Caco-2 (cell line): ENCODE data around the gene GSTO1. TPM values are rescaled to one million over a fixed set of nuclear protein-coding genes. Genes with fewer than 3 reads are reported as not detected.
A peak's percentile ranks its signal among the peaks of the same experiment; 100 is the strongest.

Experiments
- BruUV-seq: library from RNA; stranded (reverse); fragments of 400-500 nt; replicated peaks from 2 replicates; lab custom pipeline; 2021; lab: Mats Ljungman, UMichigan
- CTCF ChIA-PET: fragments of 300-600 bp; sonication (Branson Sonifier 250); formaldehyde crosslinking; loops from one replicate; lab custom pipeline; 2022; ENCODE audit warnings: antibody characterized with exemption; lab: Charles Lee
- POLR2A ChIA-PET: fragments of 300-600 bp; sonication (Branson Sonifier 250); formaldehyde crosslinking; loops from one replicate; lab custom pipeline; 2022; ENCODE audit warnings: antibody characterized with exemption; lab: Charles Lee
- DNase-seq, 2 experiments: peaks; one replicate each; pipeline versions ENCODE4 v3.0.0 to v3.0.0-alpha.2; 2020 to 2022
- H3K27me3 ChIP-seq: replicated peaks from 2 replicates; pipeline ENCODE4 v1.6.0; 2011; ENCODE audit warnings: low read length; ENCODE audit not compliant: control insufficient read depth, insufficient read depth
- H3K36me3 ChIP-seq: 2 replicates; pipeline ENCODE4 v1.5.1; 2011; ENCODE audit warnings: low read length; ENCODE audit not compliant: control insufficient read depth, insufficient read depth
- H3K4me1 ChIP-seq: fragments of 250-450 bp; sonication (Bioruptor Pico); 2 replicates; pipeline ENCODE4 v1.5.1; 2020; ENCODE audit warnings: mild to moderate bottlenecking
- H3K4me3 ChIP-seq: 2 replicates; pipeline ENCODE4 v1.5.1; 2011; ENCODE audit warnings: low read depth, mild to moderate bottlenecking, control low read depth, low read length
- H3K9me3 ChIP-seq: fragments of 250-450 bp; sonication (Bioruptor Pico); 2 replicates; pipeline ENCODE4 v1.5.1; 2020; ENCODE audit warnings: mild to moderate bottlenecking, moderate library complexity
- H3K27ac Mint-ChIP-seq: one replicate; pipeline ENCODE4 v1.8.0; 2022; ENCODE audit warnings: mixed read lengths; ENCODE audit not compliant: unreplicated experiment
- H3K27me3 Mint-ChIP-seq: one replicate; pipeline ENCODE4 v1.8.0; 2022; ENCODE audit warnings: mixed read lengths; ENCODE audit not compliant: insufficient read depth, unreplicated experiment
- H3K36me3 Mint-ChIP-seq: one replicate; pipeline ENCODE4 v1.8.0; 2022; ENCODE audit warnings: mild to moderate bottlenecking, mixed read lengths; ENCODE audit not compliant: insufficient read depth, unreplicated experiment
- H3K4me1 Mint-ChIP-seq: one replicate; pipeline ENCODE4 v1.8.0; 2022; ENCODE audit warnings: low read depth, mixed read lengths; ENCODE audit not compliant: unreplicated experiment
- H3K4me3 Mint-ChIP-seq: one replicate; pipeline ENCODE4 v1.8.0; 2022; ENCODE audit warnings: mild to moderate bottlenecking, moderate library complexity, mixed read lengths; ENCODE audit not compliant: unreplicated experiment
- H3K9me3 Mint-ChIP-seq: one replicate; pipeline ENCODE4 v1.8.0; 2022; ENCODE audit warnings: mixed read lengths; ENCODE audit not compliant: unreplicated experiment
- intact Hi-C: fragments of 100-400 bp; cut with micrococcal nuclease; formaldehyde crosslinking; loops from one replicate; pipeline ENCODE4 v1.10.0; 2022; ENCODE audit not compliant: unreplicated experiment
- total RNA-seq: library from RNA; stranded (reverse); gene quantifications from 2 replicates; pipeline ENCODE4 v1.2.3, GENCODE V29; 2022
- TF ChIP-seq, protein P1 (sequence below), 2 experiments: fragments of 200-600 bp in 1 of 2; IDR thresholded peaks; 1 replicate in 1 of 2; 2 replicates in 1 of 2; pipeline versions ENCODE4 v1.5.1 to v1.8.0; 2011 to 2022; ENCODE audit warnings: antibody characterized with exemption in 1 of 2, control low read depth in 1 of 2, inconsistent platforms in 1 of 2, low read depth in 1 of 2, low read length in 1 of 2, mild to moderate bottlenecking in 1 of 2, moderate library complexity in 1 of 2; ENCODE audit not compliant: insufficient read depth in 1 of 2, severe bottlenecking in 1 of 2, unreplicated experiment in 1 of 2

GSTO1 gene
- total RNA-seq, 1 experiment from 2014 or later = 167 TPM

DNA sequence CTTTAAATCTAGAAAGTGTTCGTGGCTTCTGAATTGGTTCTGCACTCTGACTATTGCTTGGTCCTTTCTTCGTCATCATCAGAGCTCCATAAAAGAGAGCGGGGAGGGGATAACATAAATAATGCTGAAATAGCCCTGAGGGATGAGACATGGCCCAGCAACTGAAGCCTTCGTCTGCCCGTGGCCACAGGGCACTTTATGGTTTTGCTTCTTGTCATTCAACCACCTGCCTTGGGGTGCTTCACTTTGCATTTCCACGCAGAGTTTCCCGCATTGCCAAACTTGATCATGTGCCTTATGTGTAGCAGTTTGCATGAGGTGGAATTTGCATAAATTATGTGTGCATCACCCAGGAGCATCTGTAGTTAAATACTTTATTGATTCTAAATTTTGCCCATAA lies 30.2 kb downstream of the GSTO1 start:
- Mint-ChIP-seq H3K27ac (no peak overlapping the region), H3K36me3 (no peaks in the 10 kb centered on the region), H3K4me3 (no peak overlapping the region), H3K4me1 (peaks cover 7% of the 10 kb centered on the region), H3K9me3 (no peaks in the 10 kb centered on the region), H3K27me3 (no peaks in the 10 kb centered on the region)
- Histone ChIP-seq H3K27me3 (no peaks in the 10 kb centered on the region), H3K36me3 (no peaks in the 10 kb centered on the region), H3K9me3 (no peaks in the 10 kb centered on the region), H3K4me1 (peaks cover 13% of the 10 kb centered on the region), H3K4me3 (no peak overlapping the region)
- DNase-seq = no peak
- BruUV-seq = no TSS peak
- TF ChIP-seq, protein P1, sequence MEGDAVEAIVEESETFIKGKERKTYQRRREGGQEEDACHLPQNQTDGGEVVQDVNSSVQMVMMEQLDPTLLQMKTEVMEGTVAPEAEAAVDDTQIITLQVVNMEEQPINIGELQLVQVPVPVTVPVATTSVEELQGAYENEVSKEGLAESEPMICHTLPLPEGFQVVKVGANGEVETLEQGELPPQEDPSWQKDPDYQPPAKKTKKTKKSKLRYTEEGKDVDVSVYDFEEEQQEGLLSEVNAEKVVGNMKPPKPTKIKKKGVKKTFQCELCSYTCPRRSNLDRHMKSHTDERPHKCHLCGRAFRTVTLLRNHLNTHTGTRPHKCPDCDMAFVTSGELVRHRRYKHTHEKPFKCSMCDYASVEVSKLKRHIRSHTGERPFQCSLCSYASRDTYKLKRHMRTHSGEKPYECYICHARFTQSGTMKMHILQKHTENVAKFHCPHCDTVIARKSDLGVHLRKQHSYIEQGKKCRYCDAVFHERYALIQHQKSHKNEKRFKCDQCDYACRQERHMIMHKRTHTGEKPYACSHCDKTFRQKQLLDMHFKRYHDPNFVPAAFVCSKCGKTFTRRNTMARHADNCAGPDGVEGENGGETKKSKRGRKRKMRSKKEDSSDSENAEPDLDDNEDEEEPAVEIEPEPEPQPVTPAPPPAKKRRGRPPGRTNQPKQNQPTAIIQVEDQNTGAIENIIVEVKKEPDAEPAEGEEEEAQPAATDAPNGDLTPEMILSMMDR (IDR thresholded peaks at IDR 0.05; ENCODE audit: insufficient read depth in 1 of 2, low read depth in 1 of 2, low read length in 1 of 2, severe bottlenecking in 1 of 2, unreplicated experiment in 1 of 2) = no peak
- intact Hi-C loops = no loop called here
- POLR2A ChIA-PET = no interaction called here
- CTCF ChIA-PET = no interaction called here

DNA sequence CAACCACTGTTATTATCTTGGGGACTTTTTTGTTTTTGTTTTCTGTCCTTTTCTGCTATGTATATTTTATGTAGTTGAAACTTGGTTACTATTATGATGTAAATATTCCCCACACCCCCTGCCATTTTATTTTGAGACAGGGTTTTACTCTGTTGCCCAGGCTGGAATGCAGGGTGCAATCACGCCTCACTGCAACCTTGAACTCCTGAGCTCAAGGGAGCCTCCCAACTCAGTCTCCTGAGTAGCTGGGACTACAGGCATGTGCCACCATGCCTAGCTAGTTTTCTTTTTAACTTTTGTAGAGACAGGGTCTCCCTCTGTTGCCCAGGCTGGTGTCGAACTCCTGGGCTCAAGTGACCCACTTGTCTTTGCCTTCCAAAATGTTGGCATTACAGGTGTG lies 32.2 kb downstream of the GSTO1 start:
- POLR2A ChIA-PET = no interaction called here
- peaks cover 13% of the 10 kb centered on the region for H3K4me1 ChIP-seq
- H3K4me1 Mint-ChIP-seq = peaks cover 7% of the 10 kb centered on the region
- BruUV-seq = no TSS peak
- intact Hi-C loops = no loop called here
- H3K9me3 ChIP-seq = no peaks in the 10 kb centered on the region
- no peak overlapping the region for H3K4me3 Mint-ChIP-seq
- TF ChIP-seq, protein P1 (IDR thresholded peaks at IDR 0.05; ENCODE audit: insufficient read depth in 1 of 2, low read depth in 1 of 2, low read length in 1 of 2, severe bottlenecking in 1 of 2, unreplicated experiment in 1 of 2) = no peak
- CTCF ChIA-PET = no interaction called here
- H3K27ac Mint-ChIP-seq = no peak overlapping the region
- H3K27me3 Mint-ChIP-seq = no peaks in the 10 kb centered on the region
- H3K27me3 ChIP-seq = no peaks in the 10 kb centered on the region
- H3K36me3 ChIP-seq = no peaks in the 10 kb centered on the region
- H3K9me3 Mint-ChIP-seq = no peaks in the 10 kb centered on the region
- no peaks in the 10 kb centered on the region for H3K36me3 Mint-ChIP-seq
- DNase-seq = no peak
- no peak overlapping the region for H3K4me3 ChIP-seq

DNA sequence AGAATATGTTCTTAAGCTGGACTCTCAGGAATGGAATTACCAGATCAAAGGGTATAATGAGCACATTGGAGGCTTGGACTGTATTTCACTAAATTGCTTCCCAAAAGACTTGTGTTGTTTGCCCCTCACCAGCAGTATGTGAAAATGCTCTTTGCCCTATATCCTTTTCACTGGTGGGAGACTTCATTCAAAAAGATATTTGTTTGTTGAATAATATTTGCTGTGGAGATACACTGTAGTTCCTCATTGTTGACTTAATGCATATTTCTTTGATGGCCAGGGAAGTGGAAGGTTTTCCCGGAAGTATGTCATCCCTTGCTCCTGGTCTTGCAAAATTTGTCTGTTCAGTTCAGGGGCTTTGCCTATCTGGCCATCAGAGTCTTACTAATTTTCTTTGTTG lies 33.7 kb downstream of the GSTO1 start:
- POLR2A ChIA-PET = no interaction called here
- DNase-seq = peak in 1 of 2 experiments; percentile 24

More for the DNA sequence above, 33.7 kb downstream of the GSTO1 start:
- Mint-ChIP-seq H3K9me3 (no peaks in the 10 kb centered on the region), H3K4me3 (no peak overlapping the region), H3K36me3 (no peaks in the 10 kb centered on the region), H3K27ac (no peak overlapping the region), H3K27me3 (peaks cover 3% of the 10 kb centered on the region), H3K4me1 (peaks cover 7% of the 10 kb centered on the region)
- Histone ChIP-seq H3K4me3 (no peak overlapping the region), H3K4me1 (peaks cover 13% of the 10 kb centered on the region), H3K9me3 (no peaks in the 10 kb centered on the region), H3K36me3 (no peaks in the 10 kb centered on the region), H3K27me3 (no peaks in the 10 kb centered on the region)
- CTCF ChIA-PET = no interaction called here
- BruUV-seq = no TSS peak
- TF ChIP-seq, protein P1 (IDR thresholded peaks at IDR 0.05; ENCODE audit: insufficient read depth in 1 of 2, low read depth in 1 of 2, low read length in 1 of 2, severe bottlenecking in 1 of 2, unreplicated experiment in 1 of 2) = no peak
- intact Hi-C loops = loop anchor here (2.0 kb wide), 1 partner anchor 34 kb away; the partner anchor contains the start of gene GSTO1
